GM12892 (cell line): Measurements from ENCODE around the gene KRTAP4-8.
"Not testable (repeated sequence)": the region's sequence is repeated elsewhere in the genome, so short reads cannot be mapped to it uniquely, and the experiment has no call there.

Experiments
- POLR2A ChIP-seq: IDR thresholded peaks from 2 replicates; pipeline ENCODE4 v1.6.1; 2011; ENCODE audit warnings: low read depth, low read length, control low read depth
- POLR2AphosphoS5 ChIP-seq: IDR thresholded peaks from 2 replicates; pipeline ENCODE4 v1.6.1; 2011; ENCODE audit warnings: low read depth, low read length, control low read depth

GRCh38 chr17:41119696-41120690 is 22.1 kb upstream of the KRTAP4-8 start:
- not testable (repeated sequence) for TF ChIP-seq POLR2AphosphoS5, POLR2A
